Measurements from ENCODE around the gene STK38L. TPM values are rescaled to one million over a fixed set of nuclear protein-coding genes. Genes with fewer than 3 reads are reported as not detected.

STK38L gene
- polyA plus RNA-seq, 2 of the 4 experiments (the other 2 are of a cell fraction): 17.3 to 32.2 TPM

GRCh38 chr12:27340971-27341370 is 96.9 kb downstream of the STK38L start:
- FAIRE-seq (no peak), ATAC-seq (no peak), DNase-seq (ENCODE audit: low read depth in 1 of 2, low spot score in 1 of 2) (no peak)
- no peaks in the 10 kb centered on the region for H3K9me3 ChIP-seq
- H3K4me3 ChIP-seq: no peak overlapping the region
- WGBS (ENCODE audit: missing lambda C conversion rate): 89% methylated on average over 3 of the region's 3 CpGs
- no peak overlapping the region for H3K27ac ChIP-seq
- peaks cover 46% of the 10 kb centered on the region for H3K4me1 ChIP-seq
- no peak overlapping the region for H3K4me2 ChIP-seq
- ChIA-PET POLR2A (no interaction called here), CTCF (interaction anchor here (1.0 kb wide), 1 partner anchor 44 kb away, joined by 3 read pairs; no protein-coding TSS in a partner anchor)
- TF ChIP-seq PBX3 (IDR thresholded peaks at IDR 0.05): no peak
- no peak for TF ChIP-seq MYC (IDR thresholded peaks at IDR 0.05; ENCODE audit: borderline replicate concordance, low read length)
- TF ChIP-seq CBX8 (IDR thresholded peaks at IDR 0.05): no peak
- TF ChIP-seq BCL3 (IDR thresholded peaks at IDR 0.05): no peak

- FAIRE-seq: no peak
- Histone ChIP-seq H3K4me1 (peaks cover 40% of the 10 kb centered on the region), H3K27ac (peak overlapping the region in 1 of 2 experiments; percentile 79; a peak in 3 of 6 replicates), H3K9me3 (no peaks in the 10 kb centered on the region), H3K4me2 (peak overlapping the region; percentile 46), H3K4me3 (no peak overlapping the region)
- CTCF ChIA-PET: interaction anchor here (0.6 to 1.5 kb wide), 4 partner anchors 25 to 355 kb away, joined by 3 to 4 read pairs (median 4); no protein-coding TSS in a partner anchor
- no peak for TF ChIP-seq NPAS2 (CRISPR knock-in tag; IDR thresholded peaks at IDR 0.05; ENCODE audit: borderline replicate concordance)
- no peak for TF ChIP-seq ATOH8 (CRISPR knock-in tag; IDR thresholded peaks at IDR 0.05; ENCODE audit: low read depth)
- TF ChIP-seq REST (IDR thresholded peaks at IDR 0.05): no peak
- TF ChIP-seq ZSCAN20 (CRISPR knock-in tag; IDR thresholded peaks at IDR 0.05): no peak
- no peak for TF ChIP-seq HOXA7 (CRISPR knock-in tag; IDR thresholded peaks at IDR 0.05)
- no peak for TF ChIP-seq RCOR1 (IDR thresholded peaks at IDR 0.05; ENCODE audit: low read depth, low read length)
- no peak for TF ChIP-seq MAFK (IDR thresholded peaks at IDR 0.05; ENCODE audit: partially characterized antibody)
- TF ChIP-seq FOSB (CRISPR knock-in tag; IDR thresholded peaks at IDR 0.05): no peak
- no peak for TF ChIP-seq ZFP36 (IDR thresholded peaks at IDR 0.05; ENCODE audit: borderline replicate concordance, partially characterized antibody)
- no peak for TF ChIP-seq BHLHE40 (IDR thresholded peaks at IDR 0.05; ENCODE audit: low read depth, low read length)
- TF ChIP-seq E2F6 (IDR thresholded peaks at IDR 0.05; ENCODE audit: borderline replicate concordance, low read depth): no peak
- TF ChIP-seq ZNF302 (CRISPR knock-in tag; IDR thresholded peaks at IDR 0.05): no peak
- POLR2A ChIA-PET: interaction anchor here (1.9 kb wide), 1 partner anchor 9 kb away, joined by 8 read pairs; the partner anchor contains the start of gene BMAL2
- no peak for DNase-seq (ENCODE audit: low read depth in 1 of 2, low spot score in 1 of 2)
- 87% methylated on average over 2 of the region's 2 CpGs for WGBS (ENCODE audit: missing lambda C conversion rate)
- no peak for ATAC-seq
Measured at GRCh38 chr12:27342536-27342935, 98.5 kb downstream of the STK38L start.

Measured in A549 (cell line).